Measurements from ENCODE around the gene MPP3. TPM values are rescaled to one million over a fixed set of nuclear protein-coding genes. Genes with fewer than 3 reads are reported as not detected.

The MPP3 gene
- polyA plus RNA-seq, 1 donor (not counting 4 experiments of a cell fraction or from before 2014, with no cell fraction given): 7.4 TPM

- no peak overlapping the region for H3K4me3 ChIP-seq (ENCODE audit: control insufficient read depth in 2 of 3, extremely low read depth in 1 of 3, insufficient read depth in 2 of 3, low read depth in 1 of 3, low read length in 3 of 3)
- FAIRE-seq (no peak), DNase-seq (ENCODE audit: low read depth, low spot score) (no peak)
- dilution Hi-C loops (cut with MboI; ENCODE audit: extremely low pct_ligation_motif_present, low sequenced_read_pairs): no loop called here
- no peaks in the 10 kb centered on the region for H4K20me1 ChIP-seq (ENCODE audit: control insufficient read depth, extremely low read depth, insufficient read depth, low read length)
- peaks cover 12 to 19% of the 10 kb centered on the region in 2 experiments for H3K36me3 ChIP-seq (ENCODE audit: control insufficient read depth in 2 of 2, extremely low read depth in 1 of 2, insufficient read depth in 2 of 2, low read length in 2 of 2)
- H3K4me2 ChIP-seq (ENCODE audit: control insufficient read depth, extremely low read depth, insufficient read depth, low read depth, low read length): no peak overlapping the region
- peaks cover 4% of the 10 kb centered on the region for H3K4me1 ChIP-seq (ENCODE audit: control insufficient read depth, extremely low read depth, insufficient read depth, low read length)
- no peak overlapping the region for H3K9ac ChIP-seq (ENCODE audit: control insufficient read depth, extremely low read depth, insufficient read depth, low read length)
- no peaks in the 10 kb centered on the region for H3K9me1 ChIP-seq (ENCODE audit: control insufficient read depth, extremely low read depth, insufficient read depth, low read length)
- H3K27ac ChIP-seq (ENCODE audit: control insufficient read depth, insufficient read depth, low read length): no peak overlapping the region
- no peaks in the 10 kb centered on the region for H3K79me2 ChIP-seq (ENCODE audit: control insufficient read depth, insufficient read depth, low read length)
- TF ChIP-seq EZH2 (IDR thresholded peaks at IDR 0.05; ENCODE audit: low read length) (no peak), CTCF (optimal IDR thresholded peaks at IDR 0.05 in 1 of 3, IDR thresholded peaks at IDR 0.05 in 1 of 3, conservative IDR thresholded peaks at IDR 0.05 in 1 of 3; ENCODE audit: extremely low read depth in 1 of 3, insufficient read depth in 2 of 3, low read length in 3 of 3) (peak in 1 of 3 experiments; percentile 10)
- no peaks in the 10 kb centered on the region for H3K27me3 ChIP-seq (ENCODE audit: control insufficient read depth, extremely low read depth, insufficient read depth, low read length)
- H2AFZ ChIP-seq (ENCODE audit: control insufficient read depth, low read length): no peak overlapping the region
- no peaks in the 10 kb centered on the region for H3K9me3 ChIP-seq (ENCODE audit: control insufficient read depth, low read depth, low read length)
Measured at GRCh38 chr17:43822570-43823190, 10.3 kb downstream of the MPP3 start.

- TF ChIP-seq CTCF (optimal IDR thresholded peaks at IDR 0.05 in 1 of 3, IDR thresholded peaks at IDR 0.05 in 1 of 3, conservative IDR thresholded peaks at IDR 0.05 in 1 of 3; ENCODE audit: extremely low read depth in 1 of 3, insufficient read depth in 2 of 3, low read length in 3 of 3) (no peak), EZH2 (IDR thresholded peaks at IDR 0.05; ENCODE audit: low read length) (no peak)
- dilution Hi-C loops (cut with MboI; ENCODE audit: extremely low pct_ligation_motif_present, low sequenced_read_pairs): no loop called here
Measured at GRCh38 chr17:43820759-43821158, 12.2 kb downstream of the MPP3 start.

More at GRCh38 chr17:43820759-43821158, 12.2 kb downstream of the MPP3 start:
- Histone ChIP-seq H3K9me3 (ENCODE audit: control insufficient read depth, low read depth, low read length) (no peaks in the 10 kb centered on the region), H4K20me1 (ENCODE audit: control insufficient read depth, extremely low read depth, insufficient read depth, low read length) (no peaks in the 10 kb centered on the region), H3K9me1 (ENCODE audit: control insufficient read depth, extremely low read depth, insufficient read depth, low read length) (no peaks in the 10 kb centered on the region), H3K79me2 (ENCODE audit: control insufficient read depth, insufficient read depth, low read length) (no peaks in the 10 kb centered on the region), H2AFZ (ENCODE audit: control insufficient read depth, low read length) (no peak overlapping the region), H3K27me3 (ENCODE audit: control insufficient read depth, extremely low read depth, insufficient read depth, low read length) (no peaks in the 10 kb centered on the region), H3K4me2 (ENCODE audit: control insufficient read depth, extremely low read depth, insufficient read depth, low read depth, low read length) (no peak overlapping the region), H3K4me3 (ENCODE audit: control insufficient read depth in 2 of 3, extremely low read depth in 1 of 3, insufficient read depth in 2 of 3, low read depth in 1 of 3, low read length in 3 of 3) (no peak overlapping the region), H3K27ac (ENCODE audit: control insufficient read depth, insufficient read depth, low read length) (no peak overlapping the region), H3K9ac (ENCODE audit: control insufficient read depth, extremely low read depth, insufficient read depth, low read length) (no peak overlapping the region), H3K36me3 (ENCODE audit: control insufficient read depth in 2 of 2, extremely low read depth in 1 of 2, insufficient read depth in 2 of 2, low read length in 2 of 2) (peaks cover 19 to 21% of the 10 kb centered on the region in 2 experiments), H3K4me1 (ENCODE audit: control insufficient read depth, extremely low read depth, insufficient read depth, low read length) (peaks cover 4% of the 10 kb centered on the region)
- DNase-seq (ENCODE audit: low read depth, low spot score): no peak
- FAIRE-seq: no peak

All from keratinocyte (primary cell).